Spleen (tissue), 11 donors: ENCODE data around the gene DMD. TPM values are rescaled to one million over a fixed set of nuclear protein-coding genes. Genes with fewer than 3 reads are reported as not detected.

Experiments used
- DNase-seq: peaks from one replicate; pipeline ENCODE4 v3.0.0-alpha.2; 2020
- H3K27ac ChIP-seq, 8 donors: fragments of 200-600 bp; sonication (generic) in 7 of 8; 1 replicate in 4 of 8; 2 replicates in 4 of 8; pipeline versions ENCODE4 v1.5.0 to v1.8.0; 2016 to 2021; ENCODE audit warnings: inconsistent platforms in 4 of 8, mild to moderate bottlenecking in 4 of 8, moderate library complexity in 1 of 8
- H3K27me3 ChIP-seq, 7 donors: fragments of 200-600 bp; sonication (generic) in 6 of 7; replicated peaks in 1 of 7; 1 replicate in 4 of 7; 2 replicates in 3 of 7; pipeline versions ENCODE4 v1.5.0 to v1.8.0; 2016 to 2021; ENCODE audit warnings: inconsistent platforms in 3 of 7, mild to moderate bottlenecking in 1 of 7
- H3K36me3 ChIP-seq, 6 donors: fragments of 200-600 bp; sonication (generic) in 5 of 6; 1 replicate in 4 of 6; 2 replicates in 2 of 6; pipeline versions ENCODE4 v1.5.0 to v1.8.0; 2016 to 2021; ENCODE audit warnings: inconsistent platforms in 2 of 6
- H3K4me1 ChIP-seq, 6 donors: fragments of 200-600 bp; sonication (generic) in 5 of 6; 1 replicate in 3 of 6; 2 replicates in 3 of 6; pipeline versions ENCODE4 v1.5.0 to v1.8.0; 2016 to 2021; ENCODE audit warnings: inconsistent platforms in 3 of 6
- H3K4me3 ChIP-seq, 8 donors: fragments of 200-600 bp; sonication (generic) in 7 of 8; 1 replicate in 4 of 8; 2 replicates in 4 of 8; pipeline versions ENCODE4 v1.5.0 to v1.8.0; 2016 to 2021; ENCODE audit warnings: inconsistent platforms in 4 of 8, mild to moderate bottlenecking in 4 of 8, moderate library complexity in 2 of 8
- H3K9me3 ChIP-seq, 8 donors: fragments of 200-600 bp; sonication (generic) in 7 of 8; 1 replicate in 4 of 8; 2 replicates in 4 of 8; pipeline versions ENCODE4 v1.5.0 to v1.8.0; 2016 to 2021; ENCODE audit warnings: inconsistent platforms in 4 of 8
- POLR2A ChIP-seq, 3 donors: fragments of 450-650 bp; IDR thresholded peaks; one replicate each; pipeline ENCODE4 v1.5.1; 2017; ENCODE audit warnings: antibody characterized with exemption in 3 of 3, mild to moderate bottlenecking in 1 of 3
- POLR2AphosphoS5 ChIP-seq, 3 donors: sonication (generic); formaldehyde crosslinking; IDR thresholded peaks; one replicate each; pipeline ENCODE4 v1.5.1; 2017; ENCODE audit warnings: antibody characterized with exemption in 3 of 3
- WGBS, 5 donors: extraction: QIAGEN DNeasy Blood & Tissue Kit in 3 of 5; methylation state at CpG; one replicate each; pipeline versions ENCODE4 v1.1.5 to v1.1.7; 2013 to 2018; 5-methylcytosine and 5-hydroxymethylcytosine counted together
- intact Hi-C: fragments of 100-400 bp; cut with DNase I; formaldehyde crosslinking; loops from one replicate; pipeline ENCODE4 v1.15.0; 2023; ENCODE audit warnings: low total_unique reads
- polyA plus RNA-seq, 3 donors: library from polyadenylated mRNA; stranded (reverse); fragments of 200-250 nt; gene quantifications; one replicate each; pipeline ENCODE4 v1.2.1, GENCODE V29; 2013
- total RNA-seq, 7 donors: library from RNA; depleted of rRNA in 3 of 7; stranded (reverse); fragments of >200 nt in 3 of 7; fragmentation: NEBNext Ultra II Directional in 4 of 7; extraction: Animal tissue kit (Norgen Biotek cat#: 25700) in 4 of 7; gene quantifications; one replicate each; pipeline versions ENCODE4 v1.1.0 to v1.2.1, GENCODE V29; 2016 to 2021
- TF ChIP-seq, protein P1 (sequence below), 11 experiments: fragments of 200-600 bp in 7 of 11; fragments of 450-650 bp in 4 of 11; sonication (generic) in 4 of 11; IDR thresholded peaks in 8 of 11; conservative IDR thresholded peaks in 3 of 11; 1 replicate in 7 of 11; 2 replicates in 4 of 11; pipeline versions ENCODE4 v1.4.0 to v1.8.0; 2016 to 2021; ENCODE audit warnings: antibody characterized with exemption in 11 of 11, inconsistent platforms in 4 of 11, mild to moderate bottlenecking in 1 of 11
- donor health status: healthy with polysubstance abuse.
- donor health status: DM: no; HTN: no; CAD: no; lungs with moderate emphysema.
- donor health status: DM: no; HTN: no; CAD: no.
- donor health status: Bipolar disorder and iron deficiency.
- donor health status: healthy.
- donor health status: DM: no; HTN: no; CAD: no.
- donor health status: DM: yes; HTN: yes; CAD: no.

Gene DMD
- total and polyA plus RNA-seq, 10 donors, result 1.3 to 11.3 (median 4.4) TPM

DNA sequence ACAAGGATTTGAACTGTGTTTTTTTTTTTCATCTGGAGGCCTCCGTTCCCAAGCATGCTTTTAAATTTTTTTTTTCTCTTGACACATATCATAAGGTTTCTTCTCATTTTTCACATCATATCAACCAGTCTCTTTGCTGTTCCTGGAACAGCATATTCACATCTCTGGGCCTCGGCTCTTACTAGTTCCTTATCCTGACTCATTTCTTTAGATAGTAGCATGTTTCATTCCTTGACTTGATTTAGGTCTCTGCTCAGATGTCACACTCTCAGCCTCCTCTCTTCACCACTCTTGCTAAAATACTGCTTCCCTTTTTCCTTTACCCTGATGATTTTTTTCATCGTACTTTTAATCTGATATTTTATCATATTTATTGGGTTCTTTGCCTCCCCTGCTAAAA, 1163.1 kb downstream of the DMD start:
- WGBS, 5 donors, result 70 to 89% (median 78%) methylated on average over 3 of the region's 3 CpGs
- no peaks in the 10 kb centered on the region for H3K9me3 ChIP-seq

DNA sequence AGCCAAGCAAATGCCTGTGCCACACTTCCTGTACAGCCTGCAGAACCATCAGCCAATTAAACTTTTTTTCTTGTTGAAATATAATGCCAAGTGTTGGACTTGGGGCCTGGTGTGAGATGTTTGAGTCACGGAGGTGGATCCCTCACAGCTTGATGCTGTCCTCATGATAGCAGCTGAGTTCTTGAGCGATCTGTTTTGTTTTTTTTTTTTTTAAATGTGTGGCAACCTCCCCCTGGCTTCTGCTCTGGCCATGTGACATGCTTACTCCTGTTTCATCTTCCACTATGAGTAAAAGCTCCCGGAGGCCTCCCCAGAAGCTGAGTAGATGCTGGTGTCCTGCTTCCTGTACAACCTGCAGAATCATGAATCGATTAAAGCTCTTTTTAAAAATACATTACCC, 1166.2 kb downstream of the DMD start:
- no peak overlapping the region for H3K4me3 ChIP-seq
- H3K4me1 ChIP-seq, result no peaks in the 10 kb centered on the region
- 64 to 86% (median 83%) methylated on average over 4 of the region's 4 CpGs for WGBS, 5 donors
- intact Hi-C loops, result no loop called here
- no peaks in the 10 kb centered on the region for H3K9me3 ChIP-seq
- no peak for DNase-seq
- no peak overlapping the region for H3K27ac ChIP-seq
- TF ChIP-seq POLR2A (IDR thresholded peaks at IDR 0.05) (no peak), POLR2AphosphoS5 (IDR thresholded peaks at IDR 0.05) (no peak)
- TF ChIP-seq, protein P1, sequence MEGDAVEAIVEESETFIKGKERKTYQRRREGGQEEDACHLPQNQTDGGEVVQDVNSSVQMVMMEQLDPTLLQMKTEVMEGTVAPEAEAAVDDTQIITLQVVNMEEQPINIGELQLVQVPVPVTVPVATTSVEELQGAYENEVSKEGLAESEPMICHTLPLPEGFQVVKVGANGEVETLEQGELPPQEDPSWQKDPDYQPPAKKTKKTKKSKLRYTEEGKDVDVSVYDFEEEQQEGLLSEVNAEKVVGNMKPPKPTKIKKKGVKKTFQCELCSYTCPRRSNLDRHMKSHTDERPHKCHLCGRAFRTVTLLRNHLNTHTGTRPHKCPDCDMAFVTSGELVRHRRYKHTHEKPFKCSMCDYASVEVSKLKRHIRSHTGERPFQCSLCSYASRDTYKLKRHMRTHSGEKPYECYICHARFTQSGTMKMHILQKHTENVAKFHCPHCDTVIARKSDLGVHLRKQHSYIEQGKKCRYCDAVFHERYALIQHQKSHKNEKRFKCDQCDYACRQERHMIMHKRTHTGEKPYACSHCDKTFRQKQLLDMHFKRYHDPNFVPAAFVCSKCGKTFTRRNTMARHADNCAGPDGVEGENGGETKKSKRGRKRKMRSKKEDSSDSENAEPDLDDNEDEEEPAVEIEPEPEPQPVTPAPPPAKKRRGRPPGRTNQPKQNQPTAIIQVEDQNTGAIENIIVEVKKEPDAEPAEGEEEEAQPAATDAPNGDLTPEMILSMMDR (IDR thresholded peaks at IDR 0.05 in 8 of 11, conservative IDR thresholded peaks at IDR 0.05 in 3 of 11), result no peak
- H3K27me3 ChIP-seq, result no peaks in the 10 kb centered on the region
- H3K36me3 ChIP-seq, result no peaks in the 10 kb centered on the region

More for the DNA sequence above, 1163.1 kb downstream of the DMD start:
- no peak overlapping the region for H3K27ac ChIP-seq
- TF ChIP-seq, protein P1 (IDR thresholded peaks at IDR 0.05 in 8 of 11, conservative IDR thresholded peaks at IDR 0.05 in 3 of 11), result no peak
- TF ChIP-seq POLR2AphosphoS5 (IDR thresholded peaks at IDR 0.05) (no peak), POLR2A (IDR thresholded peaks at IDR 0.05) (no peak)
- H3K27me3 ChIP-seq, result no peaks in the 10 kb centered on the region
- H3K4me1 ChIP-seq, result no peaks in the 10 kb centered on the region
- H3K36me3 ChIP-seq, result no peaks in the 10 kb centered on the region
- DNase-seq, result no peak
- no peak overlapping the region for H3K4me3 ChIP-seq
- intact Hi-C loops, result no loop called here

DNA sequence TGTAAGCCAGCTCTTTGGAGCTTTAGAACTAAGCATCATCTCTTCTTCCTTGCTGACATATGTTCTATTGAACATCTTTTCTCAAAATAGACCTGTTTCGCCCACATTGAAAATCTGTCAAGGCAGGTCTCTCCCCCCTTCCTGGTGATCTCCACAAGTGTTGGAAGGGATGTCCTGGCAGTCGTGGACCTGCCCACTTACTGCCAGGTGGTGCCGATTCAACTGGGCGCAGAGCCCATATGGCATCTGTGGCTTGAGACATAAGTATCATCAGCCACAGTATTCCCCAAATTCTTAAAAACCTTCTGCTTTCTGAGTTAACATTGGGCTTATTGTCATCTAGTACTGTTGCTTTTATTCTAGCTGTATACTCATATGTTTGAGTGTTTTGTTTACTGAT, 1170.2 kb downstream of the DMD start:
- Histone ChIP-seq H3K36me3 (no peaks in the 10 kb centered on the region), H3K4me3 (no peak overlapping the region), H3K27me3 (no peaks in the 10 kb centered on the region), H3K27ac (no peak overlapping the region), H3K9me3 (no peaks in the 10 kb centered on the region), H3K4me1 (no peaks in the 10 kb centered on the region)
- no peak for DNase-seq
- WGBS, 5 donors, result 67 to 90% (median 79%) methylated on average over 4 of the region's 4 CpGs
- intact Hi-C loops, result no loop called here
- TF ChIP-seq, protein P1 (IDR thresholded peaks at IDR 0.05 in 8 of 11, conservative IDR thresholded peaks at IDR 0.05 in 3 of 11), result no peak
- no peak for TF ChIP-seq POLR2A (IDR thresholded peaks at IDR 0.05)
- TF ChIP-seq POLR2AphosphoS5 (IDR thresholded peaks at IDR 0.05), result no peak

DNA sequence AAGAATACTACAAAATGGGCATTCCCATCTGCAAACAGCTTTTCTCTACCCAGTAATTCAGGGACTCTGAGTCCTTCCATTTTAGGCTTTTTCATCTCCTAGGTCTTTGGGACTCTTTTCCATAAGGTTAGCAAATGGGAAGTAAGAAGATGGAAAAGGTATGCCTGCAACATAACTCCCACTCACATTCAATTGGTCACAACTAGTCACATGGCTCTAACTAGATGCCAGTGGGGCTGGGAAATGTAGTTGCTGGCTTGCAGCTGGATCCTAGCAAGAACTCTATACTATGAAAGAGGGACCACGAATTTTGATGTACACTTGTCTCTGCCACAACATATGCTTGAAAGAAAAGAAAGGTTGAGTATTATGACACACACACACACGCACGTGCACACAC, 1184.6 kb downstream of the DMD start:
- H3K27ac ChIP-seq, result no peak overlapping the region
- no peaks in the 10 kb centered on the region for H3K4me1 ChIP-seq
- H3K9me3 ChIP-seq, result no peaks in the 10 kb centered on the region
- no peak overlapping the region for H3K4me3 ChIP-seq
- WGBS, 5 donors, result 34 to 77% (median 64%) methylated on average over 3 of the region's 3 CpGs
- H3K27me3 ChIP-seq, result no peaks in the 10 kb centered on the region
- H3K36me3 ChIP-seq, result no peaks in the 10 kb centered on the region
- DNase-seq, result no peak
- TF ChIP-seq POLR2AphosphoS5 (IDR thresholded peaks at IDR 0.05), result no peak
- no peak for TF ChIP-seq POLR2A (IDR thresholded peaks at IDR 0.05)
- TF ChIP-seq, protein P1 (IDR thresholded peaks at IDR 0.05 in 8 of 11, conservative IDR thresholded peaks at IDR 0.05 in 3 of 11), result no peak
- intact Hi-C loops, result no loop called here
